ENCODE data around the gene NDUFV1. TPM values are rescaled to one million over a fixed set of nuclear protein-coding genes. Genes with fewer than 3 reads are reported as not detected.

NDUFV1 gene
- total and polyA plus RNA-seq, 9 of the 15 experiments (the other 6 are each of a cell fraction or from before 2014, with no cell fraction given): 10.8 to 423 (median 209) TPM

DNA sequence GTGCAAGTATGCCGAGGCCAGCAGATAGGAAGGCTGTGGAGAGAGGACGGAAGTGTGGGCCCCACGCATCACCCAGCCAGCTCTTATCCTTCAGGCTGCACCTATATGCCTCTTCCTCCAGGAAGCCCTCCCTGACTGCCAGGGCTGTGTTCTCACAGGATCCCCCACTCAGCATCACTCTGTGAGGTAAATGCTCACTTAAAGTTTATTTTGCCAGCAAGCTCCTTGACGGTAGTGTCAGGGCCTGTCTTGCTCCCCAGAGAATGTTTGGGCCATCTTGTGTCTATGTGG, 28.4 kb downstream of the NDUFV1 start (continued):
- TF ChIP-seq, protein P1, sequence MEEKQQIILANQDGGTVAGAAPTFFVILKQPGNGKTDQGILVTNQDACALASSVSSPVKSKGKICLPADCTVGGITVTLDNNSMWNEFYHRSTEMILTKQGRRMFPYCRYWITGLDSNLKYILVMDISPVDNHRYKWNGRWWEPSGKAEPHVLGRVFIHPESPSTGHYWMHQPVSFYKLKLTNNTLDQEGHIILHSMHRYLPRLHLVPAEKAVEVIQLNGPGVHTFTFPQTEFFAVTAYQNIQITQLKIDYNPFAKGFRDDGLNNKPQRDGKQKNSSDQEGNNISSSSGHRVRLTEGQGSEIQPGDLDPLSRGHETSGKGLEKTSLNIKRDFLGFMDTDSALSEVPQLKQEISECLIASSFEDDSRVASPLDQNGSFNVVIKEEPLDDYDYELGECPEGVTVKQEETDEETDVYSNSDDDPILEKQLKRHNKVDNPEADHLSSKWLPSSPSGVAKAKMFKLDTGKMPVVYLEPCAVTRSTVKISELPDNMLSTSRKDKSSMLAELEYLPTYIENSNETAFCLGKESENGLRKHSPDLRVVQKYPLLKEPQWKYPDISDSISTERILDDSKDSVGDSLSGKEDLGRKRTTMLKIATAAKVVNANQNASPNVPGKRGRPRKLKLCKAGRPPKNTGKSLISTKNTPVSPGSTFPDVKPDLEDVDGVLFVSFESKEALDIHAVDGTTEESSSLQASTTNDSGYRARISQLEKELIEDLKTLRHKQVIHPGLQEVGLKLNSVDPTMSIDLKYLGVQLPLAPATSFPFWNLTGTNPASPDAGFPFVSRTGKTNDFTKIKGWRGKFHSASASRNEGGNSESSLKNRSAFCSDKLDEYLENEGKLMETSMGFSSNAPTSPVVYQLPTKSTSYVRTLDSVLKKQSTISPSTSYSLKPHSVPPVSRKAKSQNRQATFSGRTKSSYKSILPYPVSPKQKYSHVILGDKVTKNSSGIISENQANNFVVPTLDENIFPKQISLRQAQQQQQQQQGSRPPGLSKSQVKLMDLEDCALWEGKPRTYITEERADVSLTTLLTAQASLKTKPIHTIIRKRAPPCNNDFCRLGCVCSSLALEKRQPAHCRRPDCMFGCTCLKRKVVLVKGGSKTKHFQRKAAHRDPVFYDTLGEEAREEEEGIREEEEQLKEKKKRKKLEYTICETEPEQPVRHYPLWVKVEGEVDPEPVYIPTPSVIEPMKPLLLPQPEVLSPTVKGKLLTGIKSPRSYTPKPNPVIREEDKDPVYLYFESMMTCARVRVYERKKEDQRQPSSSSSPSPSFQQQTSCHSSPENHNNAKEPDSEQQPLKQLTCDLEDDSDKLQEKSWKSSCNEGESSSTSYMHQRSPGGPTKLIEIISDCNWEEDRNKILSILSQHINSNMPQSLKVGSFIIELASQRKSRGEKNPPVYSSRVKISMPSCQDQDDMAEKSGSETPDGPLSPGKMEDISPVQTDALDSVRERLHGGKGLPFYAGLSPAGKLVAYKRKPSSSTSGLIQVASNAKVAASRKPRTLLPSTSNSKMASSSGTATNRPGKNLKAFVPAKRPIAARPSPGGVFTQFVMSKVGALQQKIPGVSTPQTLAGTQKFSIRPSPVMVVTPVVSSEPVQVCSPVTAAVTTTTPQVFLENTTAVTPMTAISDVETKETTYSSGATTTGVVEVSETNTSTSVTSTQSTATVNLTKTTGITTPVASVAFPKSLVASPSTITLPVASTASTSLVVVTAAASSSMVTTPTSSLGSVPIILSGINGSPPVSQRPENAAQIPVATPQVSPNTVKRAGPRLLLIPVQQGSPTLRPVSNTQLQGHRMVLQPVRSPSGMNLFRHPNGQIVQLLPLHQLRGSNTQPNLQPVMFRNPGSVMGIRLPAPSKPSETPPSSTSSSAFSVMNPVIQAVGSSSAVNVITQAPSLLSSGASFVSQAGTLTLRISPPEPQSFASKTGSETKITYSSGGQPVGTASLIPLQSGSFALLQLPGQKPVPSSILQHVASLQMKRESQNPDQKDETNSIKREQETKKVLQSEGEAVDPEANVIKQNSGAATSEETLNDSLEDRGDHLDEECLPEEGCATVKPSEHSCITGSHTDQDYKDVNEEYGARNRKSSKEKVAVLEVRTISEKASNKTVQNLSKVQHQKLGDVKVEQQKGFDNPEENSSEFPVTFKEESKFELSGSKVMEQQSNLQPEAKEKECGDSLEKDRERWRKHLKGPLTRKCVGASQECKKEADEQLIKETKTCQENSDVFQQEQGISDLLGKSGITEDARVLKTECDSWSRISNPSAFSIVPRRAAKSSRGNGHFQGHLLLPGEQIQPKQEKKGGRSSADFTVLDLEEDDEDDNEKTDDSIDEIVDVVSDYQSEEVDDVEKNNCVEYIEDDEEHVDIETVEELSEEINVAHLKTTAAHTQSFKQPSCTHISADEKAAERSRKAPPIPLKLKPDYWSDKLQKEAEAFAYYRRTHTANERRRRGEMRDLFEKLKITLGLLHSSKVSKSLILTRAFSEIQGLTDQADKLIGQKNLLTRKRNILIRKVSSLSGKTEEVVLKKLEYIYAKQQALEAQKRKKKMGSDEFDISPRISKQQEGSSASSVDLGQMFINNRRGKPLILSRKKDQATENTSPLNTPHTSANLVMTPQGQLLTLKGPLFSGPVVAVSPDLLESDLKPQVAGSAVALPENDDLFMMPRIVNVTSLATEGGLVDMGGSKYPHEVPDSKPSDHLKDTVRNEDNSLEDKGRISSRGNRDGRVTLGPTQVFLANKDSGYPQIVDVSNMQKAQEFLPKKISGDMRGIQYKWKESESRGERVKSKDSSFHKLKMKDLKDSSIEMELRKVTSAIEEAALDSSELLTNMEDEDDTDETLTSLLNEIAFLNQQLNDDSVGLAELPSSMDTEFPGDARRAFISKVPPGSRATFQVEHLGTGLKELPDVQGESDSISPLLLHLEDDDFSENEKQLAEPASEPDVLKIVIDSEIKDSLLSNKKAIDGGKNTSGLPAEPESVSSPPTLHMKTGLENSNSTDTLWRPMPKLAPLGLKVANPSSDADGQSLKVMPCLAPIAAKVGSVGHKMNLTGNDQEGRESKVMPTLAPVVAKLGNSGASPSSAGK (IDR thresholded peaks at IDR 0.05): no peak
- TF ChIP-seq ZSCAN32 (CRISPR knock-in tag; IDR thresholded peaks at IDR 0.05) (no peak), ZNF717 (CRISPR knock-in tag; IDR thresholded peaks at IDR 0.05) (no peak), YY1 (IDR thresholded peaks at IDR 0.05; ENCODE audit: borderline replicate concordance in 1 of 3, control insufficient read depth in 1 of 3, extremely low read depth in 1 of 3, insufficient read depth in 3 of 3, insufficient read length in 1 of 3, insufficient replicate concordance in 2 of 3, low read depth in 1 of 3, low read length in 2 of 3) (no peak), ZBTB8A (IDR thresholded peaks at IDR 0.05; ENCODE audit: partially characterized antibody) (no peak), ZNF12 (CRISPR knock-in tag; IDR thresholded peaks at IDR 0.05) (no peak), ZNF274 (IDR thresholded peaks at IDR 0.05; ENCODE audit: borderline replicate concordance, low read depth, low read length) (no peak), SRSF7 (optimal IDR thresholded peaks at IDR 0.05; ENCODE audit: low read depth, low read length) (no peak), ZNF766 (CRISPR knock-in tag; conservative IDR thresholded peaks at IDR 0.05) (no peak), ZFP36 (IDR thresholded peaks at IDR 0.05; ENCODE audit: low read depth, low read length, partially characterized antibody) (peak; percentile 99), BACH1 (tag; IDR thresholded peaks at IDR 0.05) (no peak), KHSRP (IDR thresholded peaks at IDR 0.05) (no peak), ERF (CRISPR knock-in tag; IDR thresholded peaks at IDR 0.05) (no peak), KDM1A (IDR thresholded peaks at IDR 0.05) (peak; percentile 56 to 74), PTBP1 (IDR thresholded peaks at IDR 0.05; ENCODE audit: low read depth, low read length) (0 out of 2 replicates have a peak, but pooled peaks have one; percentile 29), CBX1 (IDR thresholded peaks at IDR 0.05; ENCODE audit: low read depth) (peak; percentile 40; the same call in 1 of the 2 replicates), COPS2 (conservative IDR thresholded peaks at IDR 0.05) (no peak)
- TF ChIP-seq, protein P2, sequence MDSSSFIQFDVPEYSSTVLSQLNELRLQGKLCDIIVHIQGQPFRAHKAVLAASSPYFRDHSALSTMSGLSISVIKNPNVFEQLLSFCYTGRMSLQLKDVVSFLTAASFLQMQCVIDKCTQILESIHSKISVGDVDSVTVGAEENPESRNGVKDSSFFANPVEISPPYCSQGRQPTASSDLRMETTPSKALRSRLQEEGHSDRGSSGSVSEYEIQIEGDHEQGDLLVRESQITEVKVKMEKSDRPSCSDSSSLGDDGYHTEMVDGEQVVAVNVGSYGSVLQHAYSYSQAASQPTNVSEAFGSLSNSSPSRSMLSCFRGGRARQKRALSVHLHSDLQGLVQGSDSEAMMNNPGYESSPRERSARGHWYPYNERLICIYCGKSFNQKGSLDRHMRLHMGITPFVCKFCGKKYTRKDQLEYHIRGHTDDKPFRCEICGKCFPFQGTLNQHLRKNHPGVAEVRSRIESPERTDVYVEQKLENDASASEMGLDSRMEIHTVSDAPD (CRISPR knock-in tag; IDR thresholded peaks at IDR 0.05): no peak
